Naive B cell (primary cell): ENCODE results near the gene MAN1A2. TPM values are rescaled to one million over a fixed set of nuclear protein-coding genes. Genes with fewer than 3 reads are reported as not detected.
"Not testable (repeated sequence)": the region's sequence is repeated elsewhere in the genome, so short reads cannot be mapped to it uniquely, and the experiment has no call there.

Source experiments
- ATAC-seq, 2 donors: fragments of 150-1000 bp; cut with Tn5 transposase; 2 replicates each; pipeline ENCODE4 v1.10.0; 2021; ENCODE audit warnings: low read depth in 2 of 2, mild to moderate bottlenecking in 2 of 2, moderate library complexity in 2 of 2
- DNase-seq: peaks from one replicate; pipeline ENCODE4 v3.0.0; 2022
- H3K27ac Mint-ChIP-seq, 6 donors: one replicate each; pipeline ENCODE4 v1.8.0; 2020 to 2022; ENCODE audit warnings: mild to moderate bottlenecking in 6 of 6, mixed read lengths in 6 of 6, moderate library complexity in 5 of 6, inconsistent platforms in 2 of 6
- H3K27me3 Mint-ChIP-seq, 3 donors: one replicate each; pipeline ENCODE4 v1.8.0; 2021 to 2022; ENCODE audit warnings: mixed read lengths in 3 of 3, mild to moderate bottlenecking in 1 of 3
- H3K36me3 Mint-ChIP-seq, 2 donors: one replicate each; pipeline ENCODE4 v1.8.0; 2020 to 2022; ENCODE audit warnings: mixed read lengths in 2 of 2, inconsistent platforms in 1 of 2, mild to moderate bottlenecking in 1 of 2
- H3K4me1 Mint-ChIP-seq, 3 donors: one replicate each; pipeline ENCODE4 v1.8.0; 2020 to 2022; ENCODE audit warnings: mixed read lengths in 3 of 3, inconsistent platforms in 1 of 3, mild to moderate bottlenecking in 1 of 3, moderate library complexity in 1 of 3
- H3K4me3 Mint-ChIP-seq, 8 donors: one replicate each; pipeline ENCODE4 v1.8.0; 2020 to 2022; ENCODE audit warnings: mild to moderate bottlenecking in 8 of 8, mixed read lengths in 8 of 8, moderate library complexity in 8 of 8, inconsistent platforms in 2 of 8
- H3K9me3 Mint-ChIP-seq, 7 donors: one replicate each; pipeline ENCODE4 v1.8.0; 2020 to 2022; ENCODE audit warnings: mixed read lengths in 7 of 7, mild to moderate bottlenecking in 5 of 7, inconsistent platforms in 2 of 7, moderate library complexity in 1 of 7
- polyA plus RNA-seq, 6 donors: library from polyadenylated mRNA; unstranded; fragments of 300-500 nt; fragmentation: Illumina TruSeq; gene quantifications; one replicate each; pipeline ENCODE4 v1.2.3, GENCODE V29; 2021; ENCODE audit warnings: low read depth in 6 of 6

MAN1A2 gene
- polyA plus RNA-seq, 6 donors from 2014 or later = 8.3 to 26.6 (median 21.5) TPM

GRCh38 chr1:117433943-117434342 is 66.7 kb downstream of the MAN1A2 start:
- H3K9me3 Mint-ChIP-seq = no peaks in the 10 kb centered on the region
- peaks cover 5 to 25% (median 12%) of the 10 kb centered on the region in 3 donors for H3K4me1 Mint-ChIP-seq
- DNase-seq = no peak
- ATAC-seq = no peak
- H3K27me3 Mint-ChIP-seq = no peaks in the 10 kb centered on the region
- H3K36me3 Mint-ChIP-seq = no peaks in the 10 kb centered on the region
- H3K27ac Mint-ChIP-seq = no peak overlapping the region
- no peak overlapping the region for H3K4me3 Mint-ChIP-seq

- H3K9me3 Mint-ChIP-seq = no peaks in the 10 kb centered on the region
- peaks cover 5 to 25% (median 19%) of the 10 kb centered on the region in 3 donors for H3K4me1 Mint-ChIP-seq
- H3K27me3 Mint-ChIP-seq = no peaks in the 10 kb centered on the region
- H3K27ac Mint-ChIP-seq = peak overlapping the region in 1 of 6 donors; percentile 8
- DNase-seq = no peak
- H3K4me3 Mint-ChIP-seq = no peak overlapping the region
- no peak for ATAC-seq
- H3K36me3 Mint-ChIP-seq = no peaks in the 10 kb centered on the region
Measured at GRCh38 chr1:117436513-117436912, 69.3 kb downstream of the MAN1A2 start.

- peaks cover 55 to 57% of the 10 kb centered on the region in 2 donors for H3K36me3 Mint-ChIP-seq
- ATAC-seq = no peak
- no peaks in the 10 kb centered on the region for H3K27me3 Mint-ChIP-seq
- no peak for DNase-seq
- H3K4me3 Mint-ChIP-seq = no peak overlapping the region
- H3K4me1 Mint-ChIP-seq = no peaks in the 10 kb centered on the region
- H3K9me3 Mint-ChIP-seq = peaks cover 8 to 22% (median 12%) of the 10 kb centered on the region in 7 donors
- H3K27ac Mint-ChIP-seq = no peak overlapping the region
Measured at GRCh38 chr1:117447661-117448060, 80.4 kb downstream of the MAN1A2 start.

- Mint-ChIP-seq H3K27me3 (no peaks in the 10 kb centered on the region), H3K36me3 (peaks cover 44 to 52% of the 10 kb centered on the region in 2 donors), H3K27ac (peak overlapping the region in 1 of 6 donors; percentile 21), H3K4me3 (no peak overlapping the region), H3K9me3 (peaks cover 7 to 16% (median 10%) of the 10 kb centered on the region in 7 donors), H3K4me1 (no peaks in the 10 kb centered on the region)
- ATAC-seq (no peak), DNase-seq (no peak)
Measured at GRCh38 chr1:117452216-117452615, 85.0 kb downstream of the MAN1A2 start.

GRCh38 chr1:117453958-117454357 is 86.7 kb downstream of the MAN1A2 start:
- Mint-ChIP-seq H3K36me3 (peaks cover 37 to 41% of the 10 kb centered on the region in 2 donors), H3K27ac (no peak overlapping the region), H3K9me3 (peaks cover 6 to 14% (median 8%) of the 10 kb centered on the region in 7 donors), H3K4me3 (no peak overlapping the region), H3K4me1 (no peaks in the 10 kb centered on the region), H3K27me3 (no peaks in the 10 kb centered on the region)
- DNase-seq = no peak
- ATAC-seq = no peak

GRCh38 chr1:117458410-117458809 is 91.2 kb downstream of the MAN1A2 start:
- H3K36me3 Mint-ChIP-seq = peaks cover 16 to 17% of the 10 kb centered on the region in 2 donors
- DNase-seq, H3K9me3 Mint-ChIP-seq, ATAC-seq, H3K27me3 Mint-ChIP-seq, H3K27ac Mint-ChIP-seq, H3K4me3 Mint-ChIP-seq, H3K4me1 Mint-ChIP-seq: not testable (repeated sequence)

- no peak overlapping the region for H3K4me3 Mint-ChIP-seq
- H3K4me1 Mint-ChIP-seq = no peaks in the 10 kb centered on the region
- H3K27me3 Mint-ChIP-seq = no peaks in the 10 kb centered on the region
- no peak overlapping the region for H3K27ac Mint-ChIP-seq
- H3K36me3 Mint-ChIP-seq = peaks cover 34 to 57% of the 10 kb centered on the region in 2 donors
- ATAC-seq (no peak), DNase-seq (no peak)
- peaks cover 0 to 8% (median 2%) of the 10 kb centered on the region in 7 donors for H3K9me3 Mint-ChIP-seq
Measured at GRCh38 chr1:117466761-117467160, 99.5 kb downstream of the MAN1A2 start.

- peaks cover 33 to 57% of the 10 kb centered on the region in 2 donors for H3K36me3 Mint-ChIP-seq
- peak overlapping the region in 1 of 6 donors; percentile 30 for H3K27ac Mint-ChIP-seq
Measured at GRCh38 chr1:117467336-117467735, 100.1 kb downstream of the MAN1A2 start.

GRCh38 chr1:117473063-117473462 is 105.8 kb downstream of the MAN1A2 start:
- Mint-ChIP-seq H3K27ac (peak overlapping the region in 1 of 6 donors; percentile 1), H3K9me3 (peaks cover 0 to 16% (median 5%) of the 10 kb centered on the region in 7 donors), H3K4me1 (no peaks in the 10 kb centered on the region), H3K36me3 (peaks cover 22 to 40% of the 10 kb centered on the region in 2 donors), H3K27me3 (no peaks in the 10 kb centered on the region), H3K4me3 (no peak overlapping the region)
- ATAC-seq (no peak), DNase-seq (no peak)

More at GRCh38 chr1:117467336-117467735, 100.1 kb downstream of the MAN1A2 start:
- Mint-ChIP-seq H3K27me3 (no peaks in the 10 kb centered on the region), H3K4me3 (no peak overlapping the region), H3K9me3 (peaks cover 0 to 8% (median 2%) of the 10 kb centered on the region in 7 donors), H3K4me1 (no peaks in the 10 kb centered on the region)
- no peak for ATAC-seq
- no peak for DNase-seq

- ATAC-seq, H3K4me3 Mint-ChIP-seq, DNase-seq, H3K27me3 Mint-ChIP-seq, H3K27ac Mint-ChIP-seq, H3K4me1 Mint-ChIP-seq: not testable (repeated sequence)
- peaks cover 35 to 36% of the 10 kb centered on the region in 2 donors for H3K36me3 Mint-ChIP-seq
- peaks cover 0 to 20% (median 9%) of the 10 kb centered on the region in 7 donors for H3K9me3 Mint-ChIP-seq
Measured at GRCh38 chr1:117475495-117475894, 108.2 kb downstream of the MAN1A2 start.

- DNase-seq = no peak
- peaks cover 0 to 23% (median 9%) of the 10 kb centered on the region in 7 donors for H3K9me3 Mint-ChIP-seq
- H3K36me3 Mint-ChIP-seq = peaks cover 38 to 56% of the 10 kb centered on the region in 2 donors
- H3K27me3 Mint-ChIP-seq = no peaks in the 10 kb centered on the region
- no peak overlapping the region for H3K4me3 Mint-ChIP-seq
- no peaks in the 10 kb centered on the region for H3K4me1 Mint-ChIP-seq
- ATAC-seq = no peak
- H3K27ac Mint-ChIP-seq = peak overlapping the region in 2 of 6 donors; percentile 1 to 78
Measured at GRCh38 chr1:117479086-117479485, 111.8 kb downstream of the MAN1A2 start.

GRCh38 chr1:117481410-117481809 is 114.2 kb downstream of the MAN1A2 start:
- no peaks in the 10 kb centered on the region for H3K4me1 Mint-ChIP-seq
- H3K4me3 Mint-ChIP-seq = no peak overlapping the region
- peaks cover 38 to 50% of the 10 kb centered on the region in 2 donors for H3K36me3 Mint-ChIP-seq
- H3K27me3 Mint-ChIP-seq = no peaks in the 10 kb centered on the region
- no peak overlapping the region for H3K27ac Mint-ChIP-seq
- ATAC-seq (no peak), DNase-seq (no peak)
- H3K9me3 Mint-ChIP-seq = peaks cover 0 to 8% (median 2%) of the 10 kb centered on the region in 7 donors

GRCh38 chr1:117493906-117494305 is 126.7 kb downstream of the MAN1A2 start:
- Mint-ChIP-seq H3K9me3 (no peaks in the 10 kb centered on the region), H3K27ac (no peak overlapping the region), H3K4me1 (no peaks in the 10 kb centered on the region), H3K27me3 (no peaks in the 10 kb centered on the region), H3K4me3 (no peak overlapping the region), H3K36me3 (peaks cover 0 to 10% of the 10 kb centered on the region in 2 donors)
- ATAC-seq = no peak
- no peak for DNase-seq

GRCh38 chr1:117495068-117495467 is 127.8 kb downstream of the MAN1A2 start:
- DNase-seq (no peak), ATAC-seq (no peak)
- peaks cover 0 to 10% of the 10 kb centered on the region in 2 donors for H3K36me3 Mint-ChIP-seq
- H3K4me1 Mint-ChIP-seq = no peaks in the 10 kb centered on the region
- no peaks in the 10 kb centered on the region for H3K27me3 Mint-ChIP-seq
- no peak overlapping the region for H3K4me3 Mint-ChIP-seq
- no peaks in the 10 kb centered on the region for H3K9me3 Mint-ChIP-seq
- no peak overlapping the region for H3K27ac Mint-ChIP-seq

- no peaks in the 10 kb centered on the region for H3K9me3 Mint-ChIP-seq
- peaks cover 0 to 10% of the 10 kb centered on the region in 2 donors for H3K36me3 Mint-ChIP-seq
- H3K27me3 Mint-ChIP-seq = no peaks in the 10 kb centered on the region
- no peaks in the 10 kb centered on the region for H3K4me1 Mint-ChIP-seq
- DNase-seq = no peak
- no peak overlapping the region for H3K27ac Mint-ChIP-seq
- H3K4me3 Mint-ChIP-seq = no peak overlapping the region
- ATAC-seq = no peak
Measured at GRCh38 chr1:117499071-117499470, 131.8 kb downstream of the MAN1A2 start.
